ENCODE measurements around the gene SMURF2. TPM values are rescaled to one million over a fixed set of nuclear protein-coding genes. Genes with fewer than 3 reads are reported as not detected.

Gene SMURF2
- total and polyA plus RNA-seq, 9 of the 15 experiments (the other 6 are each of a cell fraction or from before 2014, with no cell fraction given): 3.8 to 22.0 (median 14.8) TPM

DNA sequence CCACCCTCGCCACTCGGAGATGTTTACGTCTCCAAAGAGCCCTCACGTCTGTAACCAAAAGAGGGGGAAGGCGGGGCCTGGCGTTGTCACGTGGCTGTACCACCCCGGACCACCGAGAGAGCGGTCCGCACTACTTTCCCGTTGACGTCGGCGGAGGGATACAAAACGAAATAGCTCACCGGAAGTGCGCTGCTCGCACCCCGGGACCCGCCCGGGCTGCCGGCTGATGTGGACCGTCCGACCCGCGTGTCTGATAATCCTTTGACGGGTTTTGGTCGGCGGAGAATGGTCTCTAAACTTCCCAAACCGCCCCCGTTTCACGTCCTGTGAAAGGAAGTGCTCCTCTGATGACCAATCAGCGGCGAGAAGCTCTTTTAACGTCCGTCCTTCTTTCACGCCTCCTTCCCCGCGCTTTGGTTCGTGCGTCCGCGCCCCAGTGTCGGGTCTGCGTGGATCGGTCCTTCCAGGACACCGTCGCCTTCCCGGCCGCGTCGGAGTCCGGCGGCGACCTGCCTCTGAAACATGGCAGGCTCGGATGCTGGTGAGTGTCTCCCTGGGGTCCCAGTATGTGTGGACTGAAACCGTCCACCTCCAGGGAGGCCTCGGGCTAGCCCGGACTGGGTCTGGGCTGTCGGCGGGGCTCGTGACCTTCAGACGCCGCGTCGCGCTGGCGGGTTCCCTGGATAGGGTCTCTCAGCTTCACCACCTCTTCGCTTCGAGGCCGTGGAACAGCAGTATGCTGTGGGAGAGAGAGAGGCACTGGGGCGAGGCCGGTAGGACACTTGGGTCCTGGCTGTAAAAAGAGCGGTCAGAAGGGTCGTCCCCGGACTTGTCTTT lies 155.3 kb downstream of the SMURF2 start, which contains the start of gene CEP95 (continued):
- TF ChIP-seq POLR2AphosphoS2 (IDR thresholded peaks at IDR 0.05; ENCODE audit: low read length) (no peak), CCAR2 (IDR thresholded peaks at IDR 0.05; ENCODE audit: low read depth, low read length) (no peak), YY1 (IDR thresholded peaks at IDR 0.05; ENCODE audit: borderline replicate concordance in 1 of 3, control insufficient read depth in 1 of 3, extremely low read depth in 1 of 3, insufficient read depth in 3 of 3, insufficient read length in 1 of 3, insufficient replicate concordance in 2 of 3, low read depth in 1 of 3, low read length in 2 of 3) (peak in 2 of 3 experiments; percentile 2 to 14), LEF1 (IDR thresholded peaks at IDR 0.05) (peak; percentile 42; the same call in 1 of the 2 replicates), ZBTB9 (CRISPR knock-in tag; IDR thresholded peaks at IDR 0.05) (no peak), L3MBTL2 (IDR thresholded peaks at IDR 0.05) (peak; percentile 98), CEBPZ (IDR thresholded peaks at IDR 0.05; ENCODE audit: borderline replicate concordance, low read depth, low read length) (no peak), ZZZ3 (IDR thresholded peaks at IDR 0.05) (0 out of 2 replicates have a peak, but pooled peaks have one; percentile 38), ZNF778 (CRISPR knock-in tag; IDR thresholded peaks at IDR 0.05) (no peak), RBM15 (IDR thresholded peaks at IDR 0.05; ENCODE audit: insufficient read depth, low read length) (no peak), CXXC5 (CRISPR knock-in tag; IDR thresholded peaks at IDR 0.05) (peak; percentile 98), EWSR1 (IDR thresholded peaks at IDR 0.05; ENCODE audit: borderline replicate concordance, low read depth, partially characterized antibody) (no peak)
- TF ChIP-seq, protein P1, sequence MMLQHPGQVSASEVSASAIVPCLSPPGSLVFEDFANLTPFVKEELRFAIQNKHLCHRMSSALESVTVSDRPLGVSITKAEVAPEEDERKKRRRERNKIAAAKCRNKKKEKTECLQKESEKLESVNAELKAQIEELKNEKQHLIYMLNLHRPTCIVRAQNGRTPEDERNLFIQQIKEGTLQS (IDR thresholded peaks at IDR 0.05): 0 out of 2 replicates have a peak, but pooled peaks have one; percentile 26
- TF ChIP-seq, protein P1 (CRISPR knock-in tag; conservative IDR thresholded peaks at IDR 0.05): no peak
- TF ChIP-seq, protein P2, sequence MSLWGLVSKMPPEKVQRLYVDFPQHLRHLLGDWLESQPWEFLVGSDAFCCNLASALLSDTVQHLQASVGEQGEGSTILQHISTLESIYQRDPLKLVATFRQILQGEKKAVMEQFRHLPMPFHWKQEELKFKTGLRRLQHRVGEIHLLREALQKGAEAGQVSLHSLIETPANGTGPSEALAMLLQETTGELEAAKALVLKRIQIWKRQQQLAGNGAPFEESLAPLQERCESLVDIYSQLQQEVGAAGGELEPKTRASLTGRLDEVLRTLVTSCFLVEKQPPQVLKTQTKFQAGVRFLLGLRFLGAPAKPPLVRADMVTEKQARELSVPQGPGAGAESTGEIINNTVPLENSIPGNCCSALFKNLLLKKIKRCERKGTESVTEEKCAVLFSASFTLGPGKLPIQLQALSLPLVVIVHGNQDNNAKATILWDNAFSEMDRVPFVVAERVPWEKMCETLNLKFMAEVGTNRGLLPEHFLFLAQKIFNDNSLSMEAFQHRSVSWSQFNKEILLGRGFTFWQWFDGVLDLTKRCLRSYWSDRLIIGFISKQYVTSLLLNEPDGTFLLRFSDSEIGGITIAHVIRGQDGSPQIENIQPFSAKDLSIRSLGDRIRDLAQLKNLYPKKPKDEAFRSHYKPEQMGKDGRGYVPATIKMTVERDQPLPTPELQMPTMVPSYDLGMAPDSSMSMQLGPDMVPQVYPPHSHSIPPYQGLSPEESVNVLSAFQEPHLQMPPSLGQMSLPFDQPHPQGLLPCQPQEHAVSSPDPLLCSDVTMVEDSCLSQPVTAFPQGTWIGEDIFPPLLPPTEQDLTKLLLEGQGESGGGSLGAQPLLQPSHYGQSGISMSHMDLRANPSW (CRISPR knock-in tag; IDR thresholded peaks at IDR 0.05): no peak

Measured in K562 (cell line).